ENCODE data around the gene SLC9A9.

The SLC9A9 gene

DNA sequence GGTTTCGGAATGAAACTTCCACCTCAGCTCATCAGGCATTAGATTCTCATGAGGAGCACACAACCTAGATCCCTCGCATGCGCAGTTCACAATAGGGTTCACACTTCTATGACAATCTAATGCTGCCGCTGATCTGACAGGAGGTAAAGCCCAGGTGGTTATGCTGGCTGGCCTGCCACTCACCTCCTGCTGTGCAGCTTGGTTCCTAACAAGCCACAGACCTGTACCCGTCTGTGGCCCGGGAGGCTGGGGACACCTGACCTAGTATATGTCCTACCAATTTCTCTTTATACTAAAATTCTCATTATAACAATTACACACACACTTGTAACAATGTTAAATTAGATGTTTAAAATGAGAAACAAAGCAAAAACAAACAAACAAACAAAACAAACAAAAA lies 172.2 kb downstream of the SLC9A9 start:
- no peak for DNase-seq

DNA sequence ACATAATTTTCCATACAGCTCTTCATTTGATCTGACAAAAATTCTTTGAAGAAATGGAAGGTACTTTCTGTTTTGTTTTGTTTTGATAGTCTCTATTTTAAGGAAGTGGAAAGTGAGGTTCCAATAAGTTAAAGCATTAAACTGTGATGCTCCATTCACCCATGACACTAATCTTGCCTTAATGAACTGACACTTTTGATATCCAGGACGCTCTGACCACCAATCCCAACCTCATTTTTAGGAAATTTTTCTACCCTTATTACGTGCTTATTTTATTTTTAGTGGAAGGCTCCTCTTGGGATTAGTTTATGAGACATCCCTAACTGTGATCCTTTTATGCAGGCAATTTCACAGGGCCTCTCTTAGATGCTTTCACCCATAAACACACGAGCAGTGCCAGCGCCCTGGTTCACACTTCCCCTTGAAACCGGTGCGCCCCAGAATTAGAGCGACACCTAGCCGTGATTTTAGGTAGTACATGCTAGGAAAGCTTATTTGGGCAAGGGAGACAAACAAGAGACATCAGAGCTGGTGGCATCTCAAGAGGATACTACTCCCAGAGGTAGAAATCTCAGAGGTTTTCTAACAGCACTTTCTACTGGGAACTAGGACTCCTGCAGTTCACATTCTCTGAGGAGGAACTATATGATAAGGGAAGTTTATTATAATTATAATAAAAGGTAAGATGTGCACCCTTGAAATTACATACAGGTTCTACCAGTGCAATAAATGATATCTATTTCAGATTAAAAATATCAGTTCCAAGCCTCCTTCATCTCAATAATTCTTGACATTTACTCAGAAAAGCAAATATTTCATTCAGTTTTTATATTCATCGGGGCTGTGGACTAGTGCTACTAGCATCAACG lies 173.9 kb downstream of the SLC9A9 start:
- peak; percentile 81 to 85 for DNase-seq

DNA sequence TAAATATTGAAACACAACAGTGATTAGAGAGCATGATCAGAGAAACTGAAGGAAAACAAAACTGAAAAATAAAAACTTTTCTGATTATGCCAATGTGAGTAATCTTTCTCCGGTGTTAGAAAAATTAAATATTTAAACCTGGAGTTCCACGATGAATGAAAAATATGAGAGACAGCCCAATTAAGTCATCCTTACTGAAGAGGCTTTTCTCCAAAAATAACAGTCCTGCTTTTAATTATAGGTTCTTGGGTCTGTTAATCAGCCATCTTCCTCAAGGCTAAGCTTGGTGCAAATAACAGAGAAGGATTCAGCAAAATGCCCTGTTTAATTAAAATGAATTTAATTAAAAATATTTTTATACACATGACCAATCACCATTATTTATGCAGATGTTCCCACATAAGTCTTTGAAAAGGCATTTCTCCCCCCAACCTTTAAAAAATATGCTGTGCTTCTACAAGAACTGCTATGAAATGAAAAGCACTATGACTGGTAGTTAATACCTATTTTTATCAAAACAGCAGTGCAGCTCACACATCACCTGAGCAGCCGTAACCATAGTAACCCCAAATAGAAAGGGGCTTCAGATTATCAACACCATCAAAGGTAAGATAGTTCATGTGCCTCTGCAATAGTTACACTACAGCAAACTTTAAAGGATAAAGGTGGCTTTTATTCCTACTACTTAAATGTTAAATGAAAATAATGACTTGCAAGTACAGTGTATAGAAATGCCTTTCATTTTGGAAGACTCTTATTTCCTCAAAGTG lies 175.7 kb downstream of the SLC9A9 start:
- DNase-seq: no peak

DNA sequence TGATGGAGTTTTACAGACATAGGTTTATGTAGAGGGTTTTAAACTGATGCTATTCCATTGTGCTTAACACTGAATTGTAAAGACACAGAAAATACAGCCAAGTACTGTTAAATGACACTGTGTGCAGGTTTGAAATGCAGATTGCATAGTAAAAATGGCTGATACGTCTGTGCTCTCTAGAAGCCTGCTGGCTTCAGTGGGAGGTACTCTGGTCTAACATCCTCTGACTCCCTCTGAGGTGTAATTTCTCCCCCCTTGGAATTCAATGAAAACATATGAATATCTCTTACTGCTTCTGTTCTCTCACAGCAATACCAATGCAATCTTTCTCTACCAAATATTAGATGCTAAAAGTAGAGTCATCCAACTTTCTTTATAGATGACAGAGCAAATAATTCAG lies 176.6 kb downstream of the SLC9A9 start:
- no peak for DNase-seq

DNA sequence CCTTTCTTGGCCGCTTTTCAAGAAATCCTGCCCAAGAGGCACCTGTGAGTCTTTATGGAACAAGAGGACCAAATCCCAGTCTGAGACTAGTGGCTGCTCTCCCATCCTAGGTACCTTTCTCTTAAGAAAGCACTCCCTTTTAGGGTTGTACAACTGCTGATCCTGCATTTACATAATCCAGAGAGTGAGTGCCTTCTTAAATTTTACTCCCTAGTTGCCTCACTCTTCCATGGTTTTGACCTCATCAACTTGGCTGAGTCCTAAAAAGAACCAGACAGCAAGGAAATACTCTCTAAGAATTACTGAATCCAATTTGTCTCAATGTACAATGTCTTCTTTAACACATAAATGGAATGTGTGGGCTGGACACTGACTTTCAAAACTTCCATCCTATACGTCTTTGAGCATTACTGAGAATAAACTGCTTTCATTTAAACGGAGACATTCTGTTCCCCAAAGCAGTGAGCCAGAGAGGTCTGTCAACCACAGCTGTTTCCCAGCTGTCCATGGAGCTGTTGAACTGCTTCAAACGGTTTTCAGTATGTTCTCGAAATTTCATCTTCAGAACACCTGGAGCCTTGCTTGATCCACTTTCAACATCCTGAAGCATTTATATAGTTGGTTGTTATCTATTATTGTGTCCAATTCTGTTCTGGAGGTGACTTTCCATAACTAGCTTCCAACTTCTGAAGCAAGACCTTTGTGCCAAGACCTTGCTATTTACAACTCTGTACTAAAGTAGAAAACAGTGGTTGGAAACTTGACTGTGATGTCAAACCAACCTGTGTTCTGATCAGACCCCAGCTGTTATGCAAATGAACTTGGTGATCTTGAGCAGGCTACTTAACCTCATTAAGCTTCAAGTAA lies 179.1 kb downstream of the SLC9A9 start:
- DNase-seq: no peak

DNA sequence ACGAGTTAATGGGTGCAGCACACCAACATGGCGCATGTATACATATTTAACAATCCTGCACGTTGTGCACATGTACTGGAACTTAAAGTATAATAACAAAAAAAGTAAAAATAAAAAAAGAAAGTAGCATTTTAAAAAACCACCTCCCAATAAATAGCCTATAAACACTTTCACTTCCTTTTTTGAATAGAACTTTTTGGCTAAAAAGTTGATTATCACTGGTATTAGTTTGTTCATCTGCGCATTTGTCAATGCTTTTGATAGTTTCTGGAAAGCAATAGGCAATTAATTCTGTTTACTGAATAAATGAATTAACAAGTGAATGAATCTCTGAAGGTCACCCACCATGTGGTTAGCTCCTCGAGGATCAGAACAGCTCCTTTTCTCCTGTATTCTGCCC lies 179.9 kb downstream of the SLC9A9 start:
- no peak for DNase-seq

DNA sequence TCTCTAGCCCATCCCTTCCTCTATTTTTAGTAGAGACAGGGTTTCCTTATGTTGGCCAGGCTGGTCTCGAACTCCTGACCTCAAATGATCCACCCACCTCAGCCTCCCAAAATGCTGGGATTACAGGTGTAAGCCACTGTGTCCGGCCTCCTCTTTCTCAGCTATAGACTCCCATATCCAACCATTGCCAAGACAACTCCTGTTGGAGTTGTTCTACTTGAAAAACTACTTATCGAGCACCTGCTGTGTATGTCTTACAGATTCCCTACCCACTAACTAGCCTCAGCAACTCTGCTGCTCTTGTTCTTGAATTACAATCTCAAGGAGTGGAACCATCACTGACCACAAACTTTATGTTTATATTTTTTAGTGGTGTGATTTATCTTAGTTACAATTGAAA lies 186.6 kb downstream of the SLC9A9 start:
- DNase-seq: no peak

DNA sequence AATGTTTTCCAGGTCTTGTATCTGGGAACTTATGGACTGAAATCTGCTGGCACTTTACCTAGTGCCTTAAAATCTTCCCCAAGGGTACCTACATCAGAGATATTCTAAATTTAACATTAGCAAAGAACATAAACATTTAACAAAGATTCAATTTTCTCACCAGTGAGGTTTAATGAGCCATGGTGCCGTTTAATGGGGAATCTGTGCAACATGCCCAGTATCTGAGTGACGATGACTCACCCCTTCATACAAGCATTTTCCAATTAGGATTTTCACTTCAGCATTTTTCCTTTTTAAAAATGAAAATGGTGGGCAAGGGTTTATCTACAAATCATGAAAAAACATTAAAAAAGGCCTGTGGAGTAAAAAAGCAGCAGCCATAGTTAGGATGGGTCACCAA lies 189.4 kb downstream of the SLC9A9 start:
- DNase-seq: no peak

DNA sequence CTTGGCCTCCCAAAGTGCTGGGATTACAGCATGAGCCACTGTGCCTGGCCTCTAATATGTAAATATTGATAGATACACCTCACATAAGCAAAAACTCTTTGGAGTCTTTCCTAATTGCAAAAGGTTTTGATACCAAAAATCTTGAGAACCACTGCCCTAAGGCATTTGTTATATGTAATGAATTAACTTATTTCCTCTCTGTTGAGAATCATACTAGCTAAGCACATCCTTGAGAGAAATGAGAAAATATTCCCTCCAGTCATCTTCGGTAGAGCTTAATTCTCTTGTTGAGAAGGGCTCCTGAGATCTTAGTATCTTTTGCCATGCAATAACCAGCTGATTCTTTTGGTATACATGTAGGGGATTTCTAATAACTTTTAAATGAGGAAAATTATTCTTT lies 190.2 kb downstream of the SLC9A9 start:
- no peak for DNase-seq

DNA sequence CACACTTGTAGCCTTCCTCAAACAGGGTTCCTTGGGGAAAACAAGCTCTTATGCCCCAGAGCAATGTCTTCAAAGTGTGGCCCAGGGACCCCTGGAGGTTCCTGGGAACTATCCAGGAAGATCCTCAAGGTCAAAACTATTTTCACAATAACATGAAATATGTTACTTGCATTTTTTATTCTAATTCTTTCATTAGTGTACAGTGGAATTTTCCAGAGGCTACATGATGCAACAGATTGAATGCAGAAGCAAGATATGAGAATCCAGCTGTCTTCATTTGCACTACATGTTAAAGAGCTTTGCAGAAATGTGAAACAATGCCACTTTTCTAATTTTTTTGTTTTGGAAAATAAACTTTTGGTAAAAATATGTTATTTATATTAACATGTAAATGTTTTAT lies 190.9 kb downstream of the SLC9A9 start:
- no peak for DNase-seq

DNA sequence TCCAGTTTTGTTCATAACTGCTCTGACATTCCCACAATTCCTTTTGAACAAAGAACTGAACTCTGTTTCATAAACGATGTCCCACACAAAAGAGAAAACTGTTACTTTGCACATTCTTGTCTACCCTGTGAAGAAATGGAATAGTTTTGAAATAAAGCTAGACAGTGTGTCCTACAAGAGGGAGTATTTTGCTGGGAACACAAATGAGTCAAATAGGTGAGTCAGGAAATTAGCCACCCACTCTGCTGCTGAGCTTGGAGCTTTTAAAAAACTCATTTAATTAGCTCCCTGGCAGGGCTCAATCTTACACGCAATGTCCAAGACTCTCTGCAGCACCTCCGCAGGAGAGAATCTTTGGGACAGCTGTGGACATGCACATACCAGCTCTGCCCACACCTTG lies 193.4 kb downstream of the SLC9A9 start:
- no peak for DNase-seq

DNA sequence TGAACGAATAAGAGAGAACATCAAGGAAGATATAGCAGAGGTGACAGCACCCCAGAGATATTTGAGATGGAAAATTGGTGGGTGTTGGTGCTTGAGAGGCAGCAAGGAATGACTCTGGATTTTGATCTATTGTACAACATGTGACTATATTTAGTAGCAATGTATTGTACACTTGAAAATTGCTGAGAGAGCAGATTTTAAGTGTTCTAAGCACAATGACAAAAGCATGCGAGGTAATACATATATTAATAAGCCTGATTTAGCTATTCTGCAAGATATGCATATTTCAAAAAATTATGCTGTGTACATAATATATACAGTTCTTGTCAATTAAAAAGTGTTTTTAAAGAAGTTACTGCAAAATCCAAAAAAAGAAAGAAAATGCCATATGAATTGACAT lies 194.3 kb downstream of the SLC9A9 start:
- no peak for DNase-seq

DNA sequence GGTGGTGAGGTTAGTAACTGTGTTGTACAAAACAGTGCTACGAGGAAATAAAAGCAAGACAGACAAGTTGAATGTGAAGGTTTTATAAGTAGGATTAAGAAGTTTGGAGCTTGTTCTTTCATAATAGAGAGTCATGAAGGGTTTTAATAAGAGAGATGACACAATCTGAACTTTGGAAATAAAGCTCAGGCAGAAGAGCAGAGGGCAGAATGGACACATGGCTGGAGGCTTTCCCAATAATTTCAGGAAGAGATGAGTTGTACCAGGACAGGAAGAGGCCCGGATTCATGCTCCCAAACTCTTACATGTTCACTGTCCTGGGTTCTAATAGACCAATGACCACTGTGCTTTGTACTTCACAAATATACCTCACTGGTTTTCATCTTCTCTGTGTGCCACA lies 194.8 kb downstream of the SLC9A9 start:
- DNase-seq: no peak

DNA sequence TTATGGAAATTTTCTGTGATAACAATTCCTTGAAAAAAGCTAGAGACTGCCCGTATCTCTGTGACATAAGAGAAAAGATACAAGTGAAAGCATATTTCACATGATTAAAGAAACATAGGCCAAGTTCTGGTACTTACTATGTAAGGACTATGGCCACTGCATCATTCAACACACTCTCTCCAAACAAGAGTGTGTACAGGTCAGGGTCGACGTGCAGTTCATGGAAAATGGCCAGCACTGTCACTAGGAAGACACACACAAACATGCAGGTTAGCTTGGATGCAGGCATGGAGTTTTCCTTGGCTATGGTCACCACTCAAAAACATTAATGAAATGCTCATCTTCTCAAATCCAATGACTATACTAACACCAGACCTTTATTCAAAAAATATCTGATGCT lies 196.2 kb downstream of the SLC9A9 start:
- no peak for DNase-seq

DNA sequence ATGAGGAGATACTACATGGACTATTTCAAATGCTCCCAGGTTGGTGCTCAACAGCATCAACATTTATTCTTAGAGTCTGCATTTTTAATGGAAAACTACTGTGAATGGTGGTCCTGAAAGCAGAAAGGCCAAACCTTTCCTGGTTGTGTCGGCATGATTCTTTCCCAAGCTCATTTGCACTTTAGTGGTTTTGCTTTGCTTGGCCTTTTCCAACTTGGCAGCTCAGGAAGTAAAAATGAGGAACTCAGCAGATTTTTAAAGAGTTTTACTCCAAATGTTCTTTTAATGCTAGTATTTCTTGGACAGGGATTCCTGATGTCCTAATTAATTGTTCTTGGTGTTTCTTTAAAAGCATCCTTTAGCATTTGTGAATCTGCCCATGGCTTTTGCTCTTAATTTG lies 197.4 kb downstream of the SLC9A9 start:
- no peak for DNase-seq

DNA sequence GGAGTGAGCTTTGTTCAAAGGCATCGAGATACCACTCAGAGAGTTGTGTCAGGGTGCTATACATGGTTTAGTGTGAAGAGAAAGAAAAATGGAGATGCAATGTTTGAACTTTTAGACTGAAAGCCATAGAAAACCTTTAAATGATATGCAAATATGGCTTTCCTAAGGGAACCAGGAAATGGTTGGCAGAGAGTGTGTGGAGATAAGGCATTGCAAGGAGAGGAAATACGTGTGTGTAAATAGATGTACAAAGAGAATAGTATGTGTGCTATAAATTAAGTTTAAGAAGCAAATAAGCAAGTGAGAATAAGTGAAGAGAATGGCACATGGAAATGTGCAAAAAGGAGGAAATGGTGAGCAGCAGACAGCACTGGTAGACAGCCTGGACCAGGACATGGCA lies 198.1 kb downstream of the SLC9A9 start:
- DNase-seq: no peak

DNA sequence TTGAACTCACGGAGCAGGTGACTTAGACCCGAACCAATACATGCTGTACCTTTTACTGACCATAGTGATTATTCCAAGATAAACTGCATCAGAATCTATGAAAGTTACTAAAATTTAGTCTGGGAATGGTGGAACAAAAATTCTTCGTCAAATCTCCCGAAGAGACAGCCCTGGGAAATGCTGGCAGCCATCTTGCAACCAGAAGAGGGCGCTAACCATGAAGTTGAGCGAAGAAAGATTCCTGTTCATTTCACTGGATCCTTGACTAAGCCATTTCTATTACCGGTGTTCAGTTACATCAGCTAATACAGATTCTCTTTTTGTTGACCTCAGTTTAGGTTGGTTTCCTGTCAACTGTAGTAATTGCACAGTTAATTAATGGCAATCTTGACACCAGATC lies 199.6 kb downstream of the SLC9A9 start:
- no peak for DNase-seq

DNA sequence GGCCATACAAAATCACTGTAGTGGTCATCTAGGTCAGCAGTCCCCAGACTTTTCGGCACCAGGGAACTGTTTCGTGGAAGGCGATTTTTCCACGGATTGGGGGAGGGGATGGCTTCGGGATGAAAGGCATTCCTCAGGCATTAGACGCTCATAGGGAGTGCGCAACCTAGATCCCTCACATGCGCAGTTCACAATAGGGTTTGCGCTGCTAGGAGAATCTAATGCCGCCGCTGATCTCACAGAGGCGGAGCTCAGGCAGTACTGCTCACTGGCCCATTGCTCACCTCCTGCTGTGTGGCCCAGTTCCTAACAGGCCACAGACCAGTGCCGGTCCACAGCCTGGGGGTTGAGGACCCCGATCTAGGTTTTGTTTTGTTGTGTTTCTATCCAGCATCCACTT lies 200.1 kb downstream of the SLC9A9 start:
- no peak for DNase-seq

DNA sequence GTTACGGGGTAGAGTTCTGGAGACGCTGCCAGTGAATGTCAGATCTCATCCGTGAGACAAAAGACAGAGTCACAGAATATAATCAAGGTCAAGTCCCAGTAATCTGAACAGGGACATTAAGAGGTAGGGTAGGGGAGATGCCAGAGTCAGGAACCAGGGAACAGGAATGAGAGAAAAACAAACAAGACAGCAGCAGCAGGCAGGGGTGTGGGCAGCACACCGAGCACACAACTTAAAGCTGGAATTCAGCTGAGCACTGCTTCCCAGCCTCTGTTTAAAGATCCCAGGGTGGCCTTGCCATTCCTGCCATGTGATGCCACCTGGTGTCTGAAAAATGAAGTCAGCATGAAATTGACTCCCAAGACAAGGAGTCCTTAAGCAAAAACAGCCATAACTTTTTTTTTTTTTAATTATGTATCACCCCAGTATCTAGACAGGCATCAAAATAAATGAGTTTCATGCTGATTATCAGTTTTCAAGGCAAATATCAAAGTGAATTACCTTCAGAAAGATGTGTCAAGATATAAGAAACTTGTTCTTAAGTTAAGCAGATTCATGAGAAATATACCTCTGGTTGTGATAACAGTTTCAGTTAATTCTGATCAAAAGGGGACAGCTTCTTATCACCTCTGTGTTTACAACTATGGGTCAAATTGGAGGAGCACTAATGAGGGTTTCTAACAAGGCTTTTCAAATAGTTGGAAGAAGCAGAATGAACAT lies 203.7 kb downstream of the SLC9A9 start:
- peak in 1 of 2 donors; percentile 2 for DNase-seq

DNA sequence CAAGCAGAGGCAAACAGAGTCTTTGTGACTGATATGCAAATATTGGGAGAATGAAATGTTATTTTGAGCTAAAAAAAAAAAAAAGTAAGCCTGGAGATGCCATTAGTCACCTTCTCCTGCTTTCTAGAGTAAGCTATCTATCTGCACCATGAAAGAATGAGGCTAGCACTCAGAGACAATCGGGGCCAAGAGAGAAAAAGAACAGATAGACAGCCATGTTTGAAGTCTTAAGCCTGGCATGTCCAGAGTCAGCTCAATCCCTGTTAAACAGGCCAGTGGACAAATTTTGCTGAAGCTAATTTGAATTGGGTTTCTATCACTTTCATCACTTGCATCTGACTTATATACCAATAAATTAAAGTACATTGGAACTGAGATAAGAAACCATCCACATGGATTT lies 204.4 kb downstream of the SLC9A9 start:
- DNase-seq: no peak

DNA sequence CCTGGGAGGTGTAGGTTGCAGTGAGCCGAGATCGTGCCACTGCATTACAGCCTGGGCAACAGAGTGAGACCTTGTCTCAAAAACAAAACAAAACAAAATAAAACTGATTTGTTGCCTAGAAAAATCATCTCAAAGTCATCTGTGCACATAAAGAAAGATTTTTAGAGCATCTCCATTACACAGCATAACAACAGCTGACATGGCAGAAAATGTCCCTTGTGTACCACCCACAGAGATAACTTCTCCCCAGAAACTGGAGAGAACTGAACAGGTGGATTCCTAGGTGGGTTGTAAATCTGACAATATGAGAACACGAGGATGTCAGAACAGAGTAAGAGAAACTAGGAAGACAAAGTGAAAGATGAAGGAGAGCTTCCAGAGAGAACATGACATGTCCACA lies 207.5 kb downstream of the SLC9A9 start:
- DNase-seq: no peak

DNA sequence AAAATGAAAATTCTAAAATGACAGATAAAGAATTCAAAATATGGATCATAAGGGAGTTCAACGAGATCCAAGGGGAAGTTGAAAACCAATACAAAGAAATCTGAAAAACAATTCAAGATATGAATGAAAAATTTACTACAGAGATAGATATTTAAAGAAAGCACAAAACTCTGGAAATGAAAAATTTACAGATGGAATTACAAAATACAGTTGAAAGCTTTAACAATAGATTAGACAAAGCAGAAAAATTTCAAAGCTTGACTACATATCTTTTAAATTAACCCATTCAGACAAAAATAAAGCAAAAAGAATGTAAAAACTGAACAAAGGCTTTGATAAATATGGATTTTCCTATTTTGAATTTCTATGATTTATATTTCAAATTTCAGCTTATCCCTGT lies 211.1 kb downstream of the SLC9A9 start:
- DNase-seq: no peak

DNA sequence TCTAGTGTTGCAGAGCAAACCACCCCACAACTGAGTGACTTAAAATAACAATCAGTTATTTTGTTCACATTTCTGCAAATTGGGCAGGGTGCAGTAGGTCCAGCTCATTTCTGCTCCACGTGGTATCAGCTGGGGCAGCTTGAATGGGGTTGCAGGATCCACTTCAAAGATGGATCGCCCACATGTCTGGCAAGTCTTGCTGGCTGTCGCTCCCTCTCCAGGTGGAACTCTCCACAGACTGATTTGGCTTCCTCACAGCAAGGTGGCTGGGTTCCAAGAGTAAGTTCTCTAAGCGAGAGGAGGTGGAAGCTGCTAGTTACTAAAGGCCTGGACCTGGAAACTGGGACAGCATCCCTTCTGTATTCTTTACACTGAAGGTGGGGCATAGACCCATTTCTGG lies 213.3 kb downstream of the SLC9A9 start:
- DNase-seq: no peak

All from stimulated activated CD4-positive, alpha-beta T cell treated with anti-CD3 and anti-CD28 coated beads, Interleukin-2, amount 100 ng/mL, for 48 hours (primary cell).